Ovary (tissue), 9 donors: ENCODE measurements around the gene UST. TPM values are rescaled to one million over a fixed set of nuclear protein-coding genes. Genes with fewer than 3 reads are reported as not detected.

ENCODE experiments used
- DNase-seq, 5 donors: peaks; one replicate each; pipeline ENCODE4 v3.0.0-alpha.2; 2019 to 2020
- H3K27ac ChIP-seq, 2 donors: fragments of 200-600 bp; one replicate each; pipeline versions ENCODE4 v1.5.1 to v1.8.0; 2019 to 2022
- H3K27me3 ChIP-seq: fragments of 200-600 bp; one replicate; pipeline ENCODE4 v1.8.0; 2022
- H3K36me3 ChIP-seq: fragments of 200-600 bp; sonication (generic); one replicate; pipeline ENCODE4 v1.5.1; 2019
- H3K4me1 ChIP-seq: one replicate; pipeline ENCODE4 v1.8.1; 2013; ENCODE audit warnings: mild to moderate bottlenecking, moderate library complexity; ENCODE audit not compliant: insufficient read depth
- H3K4me3 ChIP-seq: fragments of 200-600 bp; sonication (generic); one replicate; pipeline ENCODE4 v1.5.1; 2017
- H3K9me3 ChIP-seq, 2 donors: fragments of 200-600 bp in 1 of 2; sonication (generic) in 1 of 2; one replicate each; pipeline versions ENCODE4 v1.5.1 to v1.8.1; 2013 to 2019; ENCODE audit warnings: mild to moderate bottlenecking in 1 of 2, moderate library complexity in 1 of 2
- CTCF ChIP-seq, 3 donors: fragments of 450-650 bp in 2 of 3; fragments of 200-600 bp in 1 of 3; IDR thresholded peaks; one replicate each; pipeline versions ENCODE4 v1.5.1 to v1.8.0; 2016 to 2022; ENCODE audit warnings: antibody characterized with exemption in 3 of 3, mild to moderate bottlenecking in 1 of 3
- EP300 ChIP-seq: sonication (generic); formaldehyde crosslinking; IDR thresholded peaks from one replicate; pipeline ENCODE4 v1.6.1; 2017; ENCODE audit warnings: antibody characterized with exemption
- POLR2A ChIP-seq: fragments of 450-650 bp; IDR thresholded peaks from one replicate; pipeline ENCODE4 v1.6.1; 2017; ENCODE audit warnings: antibody characterized with exemption, mild to moderate bottlenecking, moderate library complexity
- WGBS, 3 donors: extraction: QIAGEN DNeasy Blood & Tissue Kit in 1 of 3; methylation state at CpG; one replicate each; pipeline versions ENCODE4 v1.1.5 to v1.1.7; 2013 to 2017; 5-methylcytosine and 5-hydroxymethylcytosine counted together
- intact Hi-C, 4 donors: fragments of 100-400 bp; cut with DNase I; formaldehyde crosslinking; loops; one replicate each; pipeline versions ENCODE4 v1.11.0 to v1.15.1; 2022 to 2023
- polyA plus RNA-seq, 2 donors: library from polyadenylated mRNA; stranded (reverse); fragments of 200-250 nt in 1 of 2; fragments of 350-450 nt in 1 of 2; fragmentation: Illumina TruSeq in 1 of 2; extraction: RNeasy Lipid Tissue Mini Kit (QIAGEN cat#74804) in 1 of 2; gene quantifications; one replicate each; pipeline ENCODE4 v1.2.3, GENCODE V29; 2013 to 2014
- total RNA-seq, 7 donors: library from RNA; depleted of rRNA in 2 of 7; stranded (reverse); fragments of >200 nt in 2 of 7; fragmentation: NEBNext Ultra II Directional in 3 of 7; extraction: Animal tissue kit (Norgen Biotek cat#: 25700) in 3 of 7; gene quantifications; one replicate each; pipeline versions ENCODE4 v1.1.0 to v1.2.4, GENCODE V29; 2016 to 2023
- donor health status: DM: no; HTN: no; CAD: no; lungs with moderate emphysema.
- donor health status: DM: no; HTN: no; CAD: no.
- donor health status: Bipolar disorder and iron deficiency.
- donor health status: DM: yes; HTN: yes; CAD: no.
- donor health status: DM: no; HTN: no; CAD: no.
- donor health status: DM: yes; HTN: yes; CAD: no.

Gene UST
- total and polyA plus RNA-seq, 9 donors: 11.8 to 20.1 (median 16.5) TPM

GRCh38 chr6:149044528-149044927 is 297.7 kb downstream of the UST start:
- Histone ChIP-seq H3K4me3 (no peak overlapping the region), H3K27me3 (no peaks in the 10 kb centered on the region), H3K36me3 (no peaks in the 10 kb centered on the region), H3K27ac (no peak overlapping the region), H3K9me3 (no peaks in the 10 kb centered on the region), H3K4me1 (peaks cover 1% of the 10 kb centered on the region)
- intact Hi-C loops: no loop called here
- 94% methylated on average over 8 of the region's 8 CpGs for WGBS, 3 donors
- no peak for TF ChIP-seq CTCF (IDR thresholded peaks at IDR 0.05)
- no peak for TF ChIP-seq POLR2A
- no peak for TF ChIP-seq EP300
- no peak for DNase-seq

- H3K9me3 ChIP-seq: no peaks in the 10 kb centered on the region
- TF ChIP-seq EP300: no peak
- no peak for TF ChIP-seq CTCF (IDR thresholded peaks at IDR 0.05)
- H3K27me3 ChIP-seq: no peaks in the 10 kb centered on the region
- H3K36me3 ChIP-seq: no peaks in the 10 kb centered on the region
- H3K4me1 ChIP-seq: peaks cover 1% of the 10 kb centered on the region
- DNase-seq: no peak
- no peak overlapping the region for H3K27ac ChIP-seq
- H3K4me3 ChIP-seq: no peak overlapping the region
- WGBS, 3 donors: 85 to 98% (median 95%) methylated on average over 2 of the region's 2 CpGs
- intact Hi-C loops: no loop called here
These were observed 298.6 kb downstream of the UST start for GRCh38 chr6:149045404-149045803.

DNA sequence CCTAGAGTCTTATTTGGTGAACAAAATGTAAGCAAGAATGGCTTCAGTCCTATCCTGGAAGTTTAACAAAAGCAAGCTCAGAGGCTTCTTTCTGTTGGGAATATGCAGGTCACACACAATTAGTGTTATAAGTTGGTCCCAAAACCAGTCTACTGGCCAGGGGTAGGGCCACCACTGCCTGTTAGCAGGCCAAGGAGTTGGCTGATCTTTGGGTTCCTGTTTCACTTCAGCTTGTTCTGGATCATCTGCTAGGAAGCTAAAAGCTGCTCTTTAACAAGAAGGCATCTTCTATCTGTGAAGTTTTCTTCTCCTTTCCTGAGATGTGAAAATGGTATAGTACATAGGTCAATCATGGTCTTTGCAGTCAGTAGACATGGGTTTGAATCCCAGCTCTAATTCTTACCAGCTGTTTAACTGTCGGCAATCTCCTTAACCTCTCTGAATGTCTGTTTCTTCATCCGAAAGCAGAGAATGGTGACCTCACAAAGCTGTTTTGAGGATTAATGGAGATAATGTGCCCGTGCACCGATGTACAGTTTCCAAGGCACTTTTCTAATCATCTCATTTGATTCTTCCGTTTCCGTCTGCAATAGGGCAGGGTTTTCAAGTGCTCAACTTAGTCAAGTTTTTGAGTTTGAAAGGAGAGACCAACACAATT is 299.5 kb downstream of the UST start:
- H3K4me3 ChIP-seq: no peak overlapping the region
- intact Hi-C loops: no loop called here
- no peaks in the 10 kb centered on the region for H3K27me3 ChIP-seq
- H3K9me3 ChIP-seq: no peaks in the 10 kb centered on the region
- WGBS, 3 donors: 97 to 99% (median 98%) methylated on average over 6 of the region's 6 CpGs
- no peak overlapping the region for H3K27ac ChIP-seq
- no peaks in the 10 kb centered on the region for H3K36me3 ChIP-seq
- peaks cover 1% of the 10 kb centered on the region for H3K4me1 ChIP-seq
- no peak for DNase-seq
- no peak for TF ChIP-seq CTCF (IDR thresholded peaks at IDR 0.05)
- TF ChIP-seq POLR2A: no peak
- no peak for TF ChIP-seq EP300

DNA sequence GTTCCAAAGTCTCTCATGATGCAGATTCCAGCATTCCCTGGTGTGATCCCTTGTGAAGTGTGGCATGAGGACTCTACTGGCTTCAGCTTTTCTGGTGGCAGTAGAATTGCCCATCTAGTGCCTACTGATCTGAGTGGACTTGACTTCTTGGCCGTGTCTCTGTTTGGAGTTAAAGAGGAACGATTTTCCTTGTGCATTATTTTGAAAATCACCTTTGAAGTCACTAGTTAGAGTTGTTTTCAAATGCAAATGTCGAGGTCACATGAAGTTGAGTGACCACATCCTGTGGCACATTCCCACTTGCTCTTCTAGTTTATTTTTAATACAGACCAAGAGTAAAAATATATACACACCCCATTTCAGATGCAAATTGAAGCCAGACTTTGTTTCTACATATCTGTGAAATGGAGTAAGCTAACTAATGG is 300.0 kb downstream of the UST start:
- intact Hi-C loops: no loop called here
- Histone ChIP-seq H3K4me3 (no peak overlapping the region), H3K27ac (no peak overlapping the region), H3K9me3 (no peaks in the 10 kb centered on the region), H3K4me1 (peaks cover 1% of the 10 kb centered on the region), H3K27me3 (no peaks in the 10 kb centered on the region), H3K36me3 (no peaks in the 10 kb centered on the region)
- no peak for DNase-seq
- no peak for TF ChIP-seq EP300
- TF ChIP-seq CTCF (IDR thresholded peaks at IDR 0.05): no peak
- no peak for TF ChIP-seq POLR2A
- WGBS, 3 donors: 30 to 51% (median 35%) methylated on average over 3 of the region's 3 CpGs
